Muscle layer of colon (tissue), 2 donors: ENCODE data around the gene DOCK7.
A peak's percentile ranks its signal among the peaks of the same experiment; 100 is the strongest.

ENCODE experiments used
- H3K27ac ChIP-seq: one replicate; pipeline ENCODE4 v1.7.0; 2013; ENCODE audit warnings: low read depth, mild to moderate bottlenecking, low read length, moderate library complexity
- H3K27me3 ChIP-seq, 2 donors: one replicate each; pipeline ENCODE4 v1.7.0; 2013; ENCODE audit warnings: low read length in 2 of 2, mild to moderate bottlenecking in 2 of 2; ENCODE audit not compliant: insufficient read depth in 2 of 2, control insufficient read depth in 1 of 2
- H3K36me3 ChIP-seq: one replicate; pipeline ENCODE4 v1.7.0; 2013; ENCODE audit warnings: mild to moderate bottlenecking, low read length; ENCODE audit not compliant: insufficient read depth
- H3K4me1 ChIP-seq: one replicate; pipeline ENCODE4 v1.7.0; 2013; ENCODE audit warnings: mild to moderate bottlenecking, low read length; ENCODE audit not compliant: insufficient read depth
- H3K4me3 ChIP-seq, 2 donors: one replicate each; pipeline ENCODE4 v1.7.0; 2013; ENCODE audit warnings: low read length in 2 of 2, low read depth in 1 of 2, mild to moderate bottlenecking in 1 of 2, moderate library complexity in 1 of 2
- H3K9ac ChIP-seq: one replicate; pipeline ENCODE4 v1.7.0; 2013; ENCODE audit warnings: low read length
- H3K9me3 ChIP-seq: one replicate; pipeline ENCODE4 v1.7.0; 2013; ENCODE audit warnings: mild to moderate bottlenecking, low read length
- donor health status: abdominal sarcoma.
- donor health status: Adenocarcinoma of cecum.

Gene DOCK7

GRCh38 chr1:62438163-62438562, 250.0 kb downstream of the DOCK7 start:
- H3K27me3 ChIP-seq: no peaks in the 10 kb centered on the region
- H3K4me1 ChIP-seq: peaks cover 29% of the 10 kb centered on the region
- peak overlapping the region; percentile 55 for H3K9ac ChIP-seq
- peak overlapping the region; percentile 96 for H3K27ac ChIP-seq
- peaks cover 20% of the 10 kb centered on the region for H3K36me3 ChIP-seq
- H3K4me3 ChIP-seq: peak overlapping the region; percentile 89 to 98
- H3K9me3 ChIP-seq: no peaks in the 10 kb centered on the region

DNA sequence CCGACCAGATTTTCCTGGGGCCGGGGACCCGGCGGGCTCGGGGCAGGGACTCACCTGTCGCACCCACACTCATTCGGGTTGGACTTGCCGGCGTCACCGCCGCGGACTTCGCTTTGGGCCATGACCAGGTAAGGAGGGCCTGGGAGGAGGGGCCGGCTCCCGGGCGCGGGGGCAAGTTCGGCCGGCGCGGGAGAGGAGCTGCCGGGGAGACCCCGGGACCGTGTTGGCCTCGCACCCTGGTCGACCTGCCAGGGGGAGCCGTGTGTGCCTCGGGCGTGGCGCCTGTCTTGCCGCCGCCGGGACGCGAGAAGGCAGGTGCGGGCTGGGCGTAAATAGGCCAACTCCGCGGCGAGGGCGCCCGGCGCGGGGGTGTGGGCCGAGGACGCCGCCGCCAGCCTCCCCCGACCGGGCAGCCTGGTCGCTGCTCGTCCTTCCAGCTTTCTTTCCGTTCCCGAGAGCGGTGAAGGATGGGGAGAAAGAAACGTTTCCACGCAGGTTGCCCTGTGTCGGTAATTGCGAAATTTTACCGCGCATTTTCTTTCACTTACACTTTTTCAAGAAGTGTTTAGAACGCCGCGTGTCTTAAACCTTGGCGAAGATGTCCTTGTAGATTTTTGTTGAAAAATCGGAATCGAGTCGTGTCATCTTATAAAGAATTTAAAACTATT, 250.8 kb downstream of the DOCK7 start:
- Histone ChIP-seq H3K9me3 (no peaks in the 10 kb centered on the region), H3K9ac (peak overlapping the region; percentile 55), H3K27ac (peak overlapping the region; percentile 96), H3K4me1 (peaks cover 29% of the 10 kb centered on the region), H3K4me3 (peak overlapping the region; percentile 89 to 98), H3K36me3 (peaks cover 12% of the 10 kb centered on the region), H3K27me3 (no peaks in the 10 kb centered on the region)

- peak within 1 kb of the TSS; percentile 93 for H3K9ac ChIP-seq
- no peaks in the 10 kb centered on the region for H3K9me3 ChIP-seq
- peak within 1 kb of the TSS; percentile 96 for H3K27ac ChIP-seq
- peaks cover 29% of the 10 kb centered on the region for H3K4me1 ChIP-seq
- H3K36me3 ChIP-seq: peaks cover 5% of the 10 kb centered on the region
- H3K4me3 ChIP-seq: peak within 1 kb of the TSS; percentile 89 to 98
- no peaks in the 10 kb centered on the region for H3K27me3 ChIP-seq
These were observed 251.5 kb downstream of the DOCK7 start, which contains the start of gene USP1 for GRCh38 chr1:62436466-62437272. USP1 (plus strand) TSS chr1:62437049; CDS start chr1:62439868, 2,819 bp downstream.

DNA sequence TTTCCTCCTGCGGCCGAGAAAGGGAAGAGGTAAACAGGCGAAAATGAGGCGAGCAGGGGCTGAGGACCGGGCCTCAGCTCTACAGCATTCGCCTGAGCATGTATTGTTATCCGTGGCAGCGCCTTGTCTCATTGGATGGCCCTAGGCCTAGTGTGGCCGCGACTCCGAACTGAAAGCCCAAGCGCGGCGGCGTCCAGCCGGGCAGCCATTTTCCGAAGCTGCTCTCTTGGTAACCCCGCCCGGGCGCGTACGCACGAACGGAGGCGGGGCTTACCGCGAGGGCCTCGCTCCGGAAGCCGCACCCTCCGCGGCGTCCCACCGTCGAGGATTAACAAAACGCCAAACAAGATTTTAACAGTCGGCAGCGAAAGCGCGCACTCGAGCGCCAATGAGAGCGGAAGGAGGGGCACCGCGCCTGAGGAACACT, 252.1 kb downstream of the DOCK7 start:
- no peaks in the 10 kb centered on the region for H3K36me3 ChIP-seq
- H3K4me1 ChIP-seq: peaks cover 29% of the 10 kb centered on the region
- no peaks in the 10 kb centered on the region for H3K9me3 ChIP-seq
- peak overlapping the region; percentile 93 for H3K9ac ChIP-seq
- H3K27ac ChIP-seq: peak overlapping the region; percentile 96
- no peaks in the 10 kb centered on the region for H3K27me3 ChIP-seq
- peak overlapping the region; percentile 89 to 98 for H3K4me3 ChIP-seq

DNA sequence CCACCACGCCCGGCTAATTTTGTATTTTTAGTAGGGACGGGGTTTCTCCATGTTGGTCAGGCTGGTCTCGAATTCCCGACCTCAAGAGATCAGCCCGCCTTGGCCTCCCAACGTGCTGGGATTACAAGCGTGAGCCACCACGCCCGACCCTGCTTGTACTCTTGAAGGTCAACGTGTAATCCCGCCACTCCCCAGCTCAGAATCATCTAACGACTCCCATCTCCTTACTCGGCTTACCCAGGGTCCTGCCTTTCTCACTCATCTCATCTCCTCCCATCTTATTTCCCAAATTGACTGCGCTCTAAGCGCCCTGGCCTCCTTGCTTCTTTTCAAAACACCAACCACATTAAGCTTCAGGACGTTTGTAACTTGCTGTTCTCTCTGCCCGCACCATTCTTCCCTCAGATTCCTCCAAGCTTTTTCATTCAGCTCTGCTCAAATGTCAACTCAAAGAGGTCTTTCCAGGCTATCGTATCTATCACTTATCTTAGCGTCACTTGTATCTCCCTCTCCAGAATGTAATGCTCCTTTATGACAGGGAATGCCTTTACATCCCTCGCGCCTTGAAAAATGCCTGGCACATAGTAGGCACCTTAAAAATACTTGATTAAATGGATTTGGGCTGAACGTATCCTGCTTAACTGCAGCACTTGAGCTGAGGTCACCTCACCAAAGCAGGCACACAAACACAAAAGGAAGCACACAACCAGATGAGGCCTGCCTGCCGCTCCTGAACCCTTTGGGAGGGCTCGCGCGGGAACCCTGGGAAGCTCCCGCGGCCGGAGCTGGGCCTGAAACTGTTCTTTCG, 252.8 kb downstream of the DOCK7 start:
- no peaks in the 10 kb centered on the region for H3K36me3 ChIP-seq
- peak overlapping the region; percentile 89 to 98 for H3K4me3 ChIP-seq
- no peaks in the 10 kb centered on the region for H3K27me3 ChIP-seq
- H3K9me3 ChIP-seq: no peaks in the 10 kb centered on the region
- H3K9ac ChIP-seq: peak overlapping the region; percentile 93
- peak overlapping the region; percentile 96 for H3K27ac ChIP-seq
- peaks cover 25% of the 10 kb centered on the region for H3K4me1 ChIP-seq

DNA sequence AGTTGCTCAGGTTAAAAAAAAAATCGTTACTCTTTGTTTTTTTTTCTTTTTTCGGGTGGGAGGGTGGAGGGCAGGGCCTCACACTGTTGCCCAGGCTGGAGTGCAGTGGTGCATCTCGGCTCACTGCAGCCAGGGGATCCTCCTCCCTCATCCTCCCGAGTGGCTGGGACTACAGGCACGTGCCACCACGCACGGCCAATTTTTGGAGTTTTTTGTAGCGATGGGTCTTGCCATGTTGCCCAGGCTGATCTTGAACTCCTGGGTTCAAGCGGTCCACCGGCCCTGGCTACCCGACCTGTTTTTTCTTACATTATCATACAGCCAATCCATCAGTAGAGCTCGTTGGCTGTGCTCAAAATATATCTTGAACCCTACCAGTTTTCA, 253.6 kb downstream of the DOCK7 start:
- no peak overlapping the region for H3K27ac ChIP-seq
- H3K4me3 ChIP-seq: no peak overlapping the region
- H3K9me3 ChIP-seq: no peaks in the 10 kb centered on the region
- H3K9ac ChIP-seq: no peak overlapping the region
- no peaks in the 10 kb centered on the region for H3K36me3 ChIP-seq
- H3K27me3 ChIP-seq: no peaks in the 10 kb centered on the region
- peaks cover 20% of the 10 kb centered on the region for H3K4me1 ChIP-seq

DNA sequence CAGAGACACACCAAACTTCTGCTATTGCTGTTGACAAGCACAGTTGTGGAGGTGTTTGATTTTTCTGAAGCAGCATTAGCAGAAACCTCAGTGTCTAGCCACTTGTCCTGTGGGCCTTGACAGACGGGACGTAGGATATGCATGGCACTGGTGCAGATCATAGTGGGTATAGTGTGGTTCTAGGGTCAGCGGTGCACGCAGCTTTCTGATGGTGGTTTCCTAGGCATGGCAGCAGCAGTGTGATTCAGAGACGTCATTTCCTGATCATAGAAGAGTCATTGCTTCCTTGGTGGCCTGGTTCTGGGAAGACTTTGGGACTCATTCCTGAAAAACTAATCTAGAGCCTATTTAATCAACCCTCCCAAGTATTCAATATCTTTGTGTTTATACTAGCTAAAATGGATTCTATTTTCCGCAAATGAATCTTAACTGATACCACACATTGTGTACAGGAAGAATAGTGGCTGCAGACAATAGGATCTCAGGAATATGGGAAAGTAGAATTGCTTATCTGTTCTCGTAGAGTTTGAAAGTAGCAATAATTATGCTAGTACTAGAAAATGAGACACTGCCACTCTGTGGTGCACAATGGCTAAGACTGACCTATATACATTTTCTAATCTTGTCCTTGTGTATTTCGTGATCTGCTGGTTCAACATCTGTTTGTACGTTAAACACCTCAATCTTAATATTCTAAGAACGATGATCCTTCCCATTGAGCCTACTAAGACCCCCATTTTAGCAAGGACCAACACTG, 254.1 kb downstream of the DOCK7 start:
- Histone ChIP-seq H3K27ac (no peak overlapping the region), H3K4me1 (peaks cover 14% of the 10 kb centered on the region), H3K4me3 (no peak overlapping the region), H3K27me3 (no peaks in the 10 kb centered on the region), H3K9ac (no peak overlapping the region), H3K9me3 (no peaks in the 10 kb centered on the region), H3K36me3 (no peaks in the 10 kb centered on the region)

DNA sequence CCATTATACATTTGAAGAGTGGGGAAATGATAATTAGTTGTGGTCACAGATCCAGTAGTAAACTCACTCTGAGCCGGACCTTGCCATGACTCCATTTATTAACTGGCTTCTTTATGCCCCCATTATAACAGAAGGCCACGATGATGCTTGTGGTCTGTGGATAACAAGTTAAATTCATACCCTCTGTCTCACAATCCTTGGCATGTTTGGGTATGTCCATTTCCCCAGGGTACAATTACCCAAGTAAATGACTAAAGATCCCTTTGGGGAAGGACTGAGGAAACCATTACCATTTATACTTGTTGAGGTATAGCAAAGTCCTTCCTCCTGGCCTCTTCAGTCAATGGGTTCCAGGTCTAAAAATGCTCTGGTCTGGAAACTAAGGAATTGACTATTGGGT, 258.6 kb downstream of the DOCK7 start:
- no peaks in the 10 kb centered on the region for H3K36me3 ChIP-seq
- no peaks in the 10 kb centered on the region for H3K4me1 ChIP-seq
- H3K9me3 ChIP-seq: no peaks in the 10 kb centered on the region
- H3K27me3 ChIP-seq: no peaks in the 10 kb centered on the region
- no peak overlapping the region for H3K27ac ChIP-seq
- H3K4me3 ChIP-seq: no peak overlapping the region
- H3K9ac ChIP-seq: no peak overlapping the region

DNA sequence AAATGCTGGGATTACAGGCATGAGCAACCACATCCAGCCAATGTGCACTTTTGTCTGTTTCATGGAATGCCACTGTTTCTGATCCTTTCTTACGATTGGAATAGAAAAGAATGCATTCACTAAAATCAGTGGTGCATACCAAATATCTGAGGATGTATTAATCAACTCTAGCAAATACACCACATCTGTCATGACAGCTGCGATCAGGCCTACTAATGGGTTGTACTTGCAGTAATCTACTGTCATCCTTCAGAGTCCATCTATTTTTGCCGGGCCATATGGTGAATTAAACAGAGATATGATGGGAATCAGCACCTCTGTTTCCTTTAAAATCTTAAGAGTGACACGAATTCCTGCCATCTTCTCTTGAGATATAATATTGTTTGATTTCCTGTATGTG, 259.8 kb downstream of the DOCK7 start:
- H3K9ac ChIP-seq: no peak overlapping the region
- H3K27ac ChIP-seq: no peak overlapping the region
- H3K9me3 ChIP-seq: no peaks in the 10 kb centered on the region
- no peak overlapping the region for H3K4me3 ChIP-seq
- no peaks in the 10 kb centered on the region for H3K36me3 ChIP-seq
- H3K4me1 ChIP-seq: no peaks in the 10 kb centered on the region
- no peaks in the 10 kb centered on the region for H3K27me3 ChIP-seq

- Histone ChIP-seq H3K9me3 (no peaks in the 10 kb centered on the region), H3K4me1 (no peaks in the 10 kb centered on the region), H3K27me3 (no peaks in the 10 kb centered on the region), H3K4me3 (no peak overlapping the region), H3K36me3 (no peaks in the 10 kb centered on the region), H3K27ac (no peak overlapping the region), H3K9ac (no peak overlapping the region)
These were observed 261.4 kb downstream of the DOCK7 start for GRCh38 chr1:62426794-62427193.

DNA sequence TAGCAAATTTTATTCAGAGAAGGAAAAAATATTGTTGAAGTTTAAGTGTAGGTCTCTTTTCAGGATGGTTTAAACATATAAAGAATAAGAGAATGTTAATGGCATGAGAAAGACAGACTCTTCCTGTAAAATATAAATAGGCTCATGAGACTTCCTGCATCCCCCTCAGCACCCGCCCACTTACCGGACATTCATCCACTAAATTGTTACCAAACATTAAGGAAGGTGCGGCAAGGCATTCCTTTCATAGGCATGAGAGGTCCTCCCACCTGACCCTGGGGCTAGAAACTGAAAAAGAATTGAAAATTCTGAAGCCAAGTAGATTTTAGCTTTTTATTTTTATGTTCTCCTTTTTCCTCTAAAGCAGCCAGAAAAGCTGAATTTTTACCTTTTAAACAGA, 261.9 kb downstream of the DOCK7 start:
- no peaks in the 10 kb centered on the region for H3K4me1 ChIP-seq
- no peak overlapping the region for H3K4me3 ChIP-seq
- no peaks in the 10 kb centered on the region for H3K27me3 ChIP-seq
- no peaks in the 10 kb centered on the region for H3K36me3 ChIP-seq
- H3K9me3 ChIP-seq: no peaks in the 10 kb centered on the region
- no peak overlapping the region for H3K27ac ChIP-seq
- H3K9ac ChIP-seq: no peak overlapping the region
